Spinal cord (tissue), 10 donors: ENCODE data around the gene KRTAP9-7. TPM values are rescaled to one million over a fixed set of nuclear protein-coding genes. Genes with fewer than 3 reads are reported as not detected.
"Not testable (repeated sequence)": the region's sequence is repeated elsewhere in the genome, so short reads cannot be mapped to it uniquely, and the experiment has no call there.

Experiments used
- DNase-seq, 6 donors: peaks; one replicate each; pipeline versions ENCODE4 v3.0.0 to v3.0.0-alpha.2; 2013 to 2015; ENCODE audit warnings: low spot score in 6 of 6, low read depth in 4 of 6
- H3K27ac ChIP-seq: one replicate; pipeline ENCODE4 v1.5.1; 2013; ENCODE audit warnings: low read depth, low read length, control low read depth
- H3K27me3 ChIP-seq: one replicate; pipeline ENCODE4 v1.6.1; 2013; ENCODE audit warnings: low read length; ENCODE audit not compliant: control insufficient read depth, insufficient read depth
- H3K36me3 ChIP-seq: one replicate; pipeline ENCODE4 v1.6.1; 2013; ENCODE audit warnings: low read length; ENCODE audit not compliant: control insufficient read depth, insufficient read depth
- H3K4me1 ChIP-seq: one replicate; pipeline ENCODE4 v1.6.1; 2013; ENCODE audit warnings: low read length; ENCODE audit not compliant: control insufficient read depth, insufficient read depth
- H3K4me3 ChIP-seq: one replicate; pipeline ENCODE4 v1.5.1; 2013; ENCODE audit warnings: low read depth, low read length, control low read depth
- H3K9me3 ChIP-seq: one replicate; pipeline ENCODE4 v1.6.1; 2013; ENCODE audit warnings: low read length; ENCODE audit not compliant: control insufficient read depth, insufficient read depth
- WGBS: methylation state at CpG from one replicate; pipeline ENCODE4 v1.1.5; 2013; ENCODE audit warnings: missing lambda C conversion rate; ENCODE audit not compliant: insufficient coverage; 5-methylcytosine and 5-hydroxymethylcytosine counted together
- polyA plus RNA-seq, 2 donors: library from polyadenylated mRNA; unstranded; fragments of 120-200 nt; gene quantifications; one replicate each; pipeline ENCODE4 v1.2.1, GENCODE V29; 2013; ENCODE audit not compliant: insufficient read length in 2 of 2
- total RNA-seq, 2 donors: library from RNA; depleted of rRNA in 1 of 2; stranded (reverse); fragments of 120-200 nt in 1 of 2; fragments of >200 nt in 1 of 2; gene quantifications; one replicate each; pipeline versions ENCODE4 v1.2.3 to v1.2.4, GENCODE V29; 2013 to 2014
- donor health status: healthy.

Gene KRTAP9-7
- total and polyA plus RNA-seq, 4 donors = not detected

DNA sequence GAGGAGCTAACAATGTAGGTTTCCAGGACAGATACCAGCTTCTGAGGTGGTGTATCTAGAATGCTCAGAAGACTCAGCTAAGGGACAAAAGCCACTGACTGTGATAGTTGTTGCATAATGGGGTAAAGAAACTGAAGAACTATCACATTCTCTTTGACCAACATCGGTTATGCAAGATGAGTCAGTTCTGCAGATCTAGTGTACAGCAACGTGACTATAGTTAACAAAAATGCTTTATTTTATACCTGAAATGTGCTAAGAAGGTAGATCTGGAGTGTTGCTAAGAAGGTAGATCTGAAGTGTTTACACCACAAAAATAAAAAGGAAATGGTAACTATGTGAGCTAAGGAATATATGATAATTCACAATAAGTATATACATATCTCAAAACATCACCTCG lies 7.8 kb upstream of the KRTAP9-7 start:
- no peaks in the 10 kb centered on the region for H3K36me3 ChIP-seq
- no peak for DNase-seq
- no peaks in the 10 kb centered on the region for H3K9me3 ChIP-seq
- no peaks in the 10 kb centered on the region for H3K4me1 ChIP-seq
- no peaks in the 10 kb centered on the region for H3K27me3 ChIP-seq
- 100% methylated on average over 2 of the region's 3 CpGs for WGBS
- H3K4me3 ChIP-seq = no peak overlapping the region
- no peak overlapping the region for H3K27ac ChIP-seq

DNA sequence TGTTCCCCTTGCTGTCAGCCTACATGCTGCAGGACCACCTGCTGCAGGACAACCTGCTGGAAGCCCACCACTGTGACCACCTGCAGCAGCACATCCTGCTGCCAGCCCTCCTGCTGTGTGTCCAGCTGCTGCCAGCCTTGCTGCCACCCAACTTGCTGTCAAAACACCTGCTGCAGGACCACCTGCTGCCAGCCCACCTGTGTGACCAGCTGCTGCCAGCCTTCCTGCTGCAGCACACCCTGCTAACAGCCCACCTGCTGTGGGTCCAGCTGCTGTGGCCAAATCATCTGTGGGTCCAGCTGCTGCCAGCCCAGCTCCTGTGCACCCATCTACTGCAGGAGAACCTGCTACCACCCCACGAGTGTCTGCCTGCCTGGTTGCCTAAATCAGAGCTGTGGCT lies 4.2 kb upstream of the KRTAP9-7 start:
- not testable (repeated sequence) for H3K27ac ChIP-seq, H3K36me3 ChIP-seq, H3K4me3 ChIP-seq, DNase-seq, H3K4me1 ChIP-seq, H3K27me3 ChIP-seq, H3K9me3 ChIP-seq
- 62% methylated on average over 1 of the region's 1 CpG for WGBS

DNA sequence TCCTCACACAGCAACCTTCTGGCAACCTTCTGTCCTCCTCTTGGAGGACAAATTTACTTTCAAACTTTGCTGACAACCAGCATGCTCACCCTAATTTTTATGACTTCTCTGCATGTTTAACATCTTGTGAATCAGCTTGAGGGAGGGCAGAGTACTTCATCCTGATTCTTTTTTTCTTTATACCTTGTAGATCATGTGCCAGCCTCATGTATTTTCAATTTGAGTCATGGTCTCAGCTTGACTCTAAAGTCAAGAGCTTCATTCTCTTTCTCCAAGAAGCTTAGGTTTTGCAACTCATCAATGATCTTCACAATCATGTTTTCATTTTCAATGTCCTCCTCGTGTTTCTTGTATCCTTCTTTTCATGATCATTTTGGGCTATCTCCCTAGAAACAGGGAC lies 3.6 kb upstream of the KRTAP9-7 start:
- H3K4me3 ChIP-seq = no peak overlapping the region
- DNase-seq = no peak
- no peaks in the 10 kb centered on the region for H3K36me3 ChIP-seq
- no peaks in the 10 kb centered on the region for H3K4me1 ChIP-seq
- H3K27me3 ChIP-seq = no peaks in the 10 kb centered on the region
- H3K9me3 ChIP-seq = no peaks in the 10 kb centered on the region
- 80% methylated on average over 1 of the region's 1 CpG for WGBS
- H3K27ac ChIP-seq = no peak overlapping the region

GRCh38 chr17:41278176-41278955 lies 2.9 kb downstream of the KRTAP9-7 start:
- Histone ChIP-seq H3K4me1 (no peaks in the 10 kb centered on the region), H3K27me3 (no peaks in the 10 kb centered on the region), H3K9me3 (no peaks in the 10 kb centered on the region), H3K36me3 (no peaks in the 10 kb centered on the region), H3K4me3 (no peak overlapping the region), H3K27ac (no peak overlapping the region)
- 100% methylated on average over 1 of the region's 3 CpGs for WGBS
- peak in 1 of 6 donors; percentile 0 for DNase-seq

- Histone ChIP-seq H3K27me3 (no peaks in the 10 kb centered on the region), H3K9me3 (no peaks in the 10 kb centered on the region), H3K4me3 (no peak overlapping the region), H3K27ac (no peak overlapping the region), H3K4me1 (no peaks in the 10 kb centered on the region), H3K36me3 (no peaks in the 10 kb centered on the region)
- 80% methylated on average over 1 of the region's 3 CpGs for WGBS
- peak in 1 of 6 donors; percentile 6 for DNase-seq
Observed at GRCh38 chr17:41284043-41284442, 8.5 kb downstream of the KRTAP9-7 start.

GRCh38 chr17:41284546-41284945 lies 9.0 kb downstream of the KRTAP9-7 start:
- no CpG with 5 or more reads among the region's 2 CpGs for WGBS
- Histone ChIP-seq H3K4me3 (no peak overlapping the region), H3K27ac (no peak overlapping the region), H3K27me3 (no peaks in the 10 kb centered on the region), H3K4me1 (no peaks in the 10 kb centered on the region), H3K9me3 (no peaks in the 10 kb centered on the region), H3K36me3 (no peaks in the 10 kb centered on the region)
- peak in 1 of 6 donors; percentile 0 for DNase-seq

- no peaks in the 10 kb centered on the region for H3K9me3 ChIP-seq
- no peaks in the 10 kb centered on the region for H3K4me1 ChIP-seq
- no peaks in the 10 kb centered on the region for H3K27me3 ChIP-seq
- H3K4me3 ChIP-seq = no peak overlapping the region
- WGBS = 100% methylated on average over 1 of the region's 3 CpGs
- H3K27ac ChIP-seq = no peak overlapping the region
- DNase-seq = no peak
- no peaks in the 10 kb centered on the region for H3K36me3 ChIP-seq
Observed at GRCh38 chr17:41287050-41287449, 11.6 kb downstream of the KRTAP9-7 start.

GRCh38 chr17:41294016-41294415 lies 18.5 kb downstream of the KRTAP9-7 start:
- Histone ChIP-seq H3K36me3 (no peaks in the 10 kb centered on the region), H3K4me1 (no peaks in the 10 kb centered on the region), H3K9me3 (no peaks in the 10 kb centered on the region), H3K27me3 (no peaks in the 10 kb centered on the region), H3K27ac (no peak overlapping the region), H3K4me3 (no peak overlapping the region)
- 75% methylated on average over 1 of the region's 1 CpG for WGBS
- no peak for DNase-seq

DNA sequence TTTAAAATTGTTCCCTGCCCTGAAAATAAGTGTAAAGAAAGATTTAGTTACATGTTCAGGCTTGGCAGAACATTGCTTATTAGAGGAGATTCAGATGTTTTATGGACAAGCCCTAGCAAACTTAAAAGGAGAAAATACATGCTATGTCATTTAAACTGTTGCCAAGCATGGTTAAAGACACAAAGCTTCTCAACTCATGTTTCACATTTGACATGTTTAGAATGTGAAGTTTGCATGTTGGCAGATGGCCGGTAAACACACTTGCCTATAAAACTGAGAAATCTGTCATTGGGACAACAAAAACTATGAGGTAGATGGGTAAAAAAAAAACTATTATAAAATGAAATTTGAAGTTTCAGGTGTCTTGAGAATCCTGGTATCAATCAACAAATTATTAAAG lies 21.3 kb downstream of the KRTAP9-7 start:
- DNase-seq = peak in 1 of 6 donors; percentile 78
- Histone ChIP-seq H3K36me3 (no peaks in the 10 kb centered on the region), H3K9me3 (peaks cover 1% of the 10 kb centered on the region), H3K4me1 (no peaks in the 10 kb centered on the region), H3K27ac (no peak overlapping the region), H3K27me3 (no peaks in the 10 kb centered on the region), H3K4me3 (no peak overlapping the region)
- no CpG with 5 or more reads among the region's 1 CpG for WGBS

- Histone ChIP-seq H3K36me3 (no peaks in the 10 kb centered on the region), H3K27ac (no peak overlapping the region), H3K9me3 (peaks cover 1% of the 10 kb centered on the region), H3K4me3 (no peak overlapping the region), H3K4me1 (no peaks in the 10 kb centered on the region), H3K27me3 (no peaks in the 10 kb centered on the region)
- DNase-seq = no peak
- 78% methylated on average over 12 of the region's 20 CpGs for WGBS
Observed at GRCh38 chr17:41298458-41299135, 23.1 kb downstream of the KRTAP9-7 start.
